PC-9 (cell line): ENCODE measurements around the gene GPATCH2L. TPM values are rescaled to one million over a fixed set of nuclear protein-coding genes. Genes with fewer than 3 reads are reported as not detected.

ENCODE experiments used
- BruUV-seq: library from RNA; stranded (reverse); fragments of 400-500 nt; replicated peaks from 2 replicates; lab custom pipeline; 2021; lab: Mats Ljungman, UMichigan
- CTCF ChIA-PET: fragments of 300-600 bp; sonication (Branson Sonifier 250); formaldehyde crosslinking; loops from one replicate; lab custom pipeline; 2022; ENCODE audit warnings: antibody characterized with exemption; lab: Charles Lee
- POLR2A ChIA-PET: fragments of 300-600 bp; sonication (Branson Sonifier 250); formaldehyde crosslinking; loops from one replicate; lab custom pipeline; 2022; ENCODE audit warnings: antibody characterized with exemption; ENCODE audit not compliant: unreplicated experiment; lab: Charles Lee
- DNase-seq, 2 experiments: peaks; one replicate each; pipeline versions ENCODE4 v3.0.0 to v3.0.0-alpha.2; 2015 to 2022; ENCODE audit warnings: mixed read lengths in 1 of 2
- H2AFZ ChIP-seq: fragments of 200-600 bp; sonication (generic); 2 replicates; pipeline ENCODE4 v1.8.1; 2017; ENCODE audit warnings: antibody characterized with exemption
- H3F3A ChIP-seq: fragments of 200-600 bp; sonication (generic); 2 replicates; pipeline ENCODE4 v1.8.1; 2017; ENCODE audit warnings: antibody characterized with exemption, mild to moderate bottlenecking, low read depth; ENCODE audit not compliant: insufficient read depth
- H3K27ac ChIP-seq: fragments of 200-600 bp; sonication (generic); 2 replicates; pipeline ENCODE4 v1.6.1; 2016; ENCODE audit warnings: mixed run types
- H3K27me3 ChIP-seq: fragments of 200-600 bp; sonication (generic); 2 replicates; pipeline ENCODE4 v1.6.1; 2016; ENCODE audit warnings: low read depth, mixed run types; ENCODE audit not compliant: insufficient read depth
- H3K36me3 ChIP-seq: fragments of 200-600 bp; sonication (generic); 2 replicates; pipeline ENCODE4 v1.6.1; 2016; ENCODE audit warnings: low read depth, mixed run types
- H3K4me1 ChIP-seq: fragments of 200-600 bp; sonication (generic); replicated peaks from 2 replicates; pipeline ENCODE4 v1.6.1; 2016; ENCODE audit warnings: mixed run types; ENCODE audit not compliant: insufficient read depth
- H3K4me2 ChIP-seq: fragments of 200-600 bp; sonication (generic); 2 replicates; pipeline ENCODE4 v1.6.1; 2017; ENCODE audit warnings: mixed run types
- H3K4me3 ChIP-seq: fragments of 200-600 bp; sonication (generic); 2 replicates; pipeline ENCODE4 v1.6.1; 2016; ENCODE audit warnings: mixed run types
- H3K79me2 ChIP-seq: fragments of 200-600 bp; sonication (generic); 2 replicates; pipeline ENCODE4 v1.6.1; 2017; ENCODE audit warnings: low read depth, mixed run types
- H3K9me2 ChIP-seq: fragments of 200-600 bp; sonication (generic); 2 replicates; pipeline ENCODE4 v1.8.1; 2017; ENCODE audit warnings: mild to moderate bottlenecking; ENCODE audit not compliant: insufficient read depth
- H3K9me3 ChIP-seq: fragments of 200-600 bp; sonication (generic); 2 replicates; pipeline ENCODE4 v1.8.1; 2016; ENCODE audit warnings: low read depth; ENCODE audit not compliant: insufficient read depth
- H4K20me1 ChIP-seq: fragments of 200-600 bp; sonication (generic); 2 replicates; pipeline ENCODE4 v1.8.1; 2017; ENCODE audit not compliant: insufficient read depth
- CTCF ChIP-seq: fragments of 200-600 bp; sonication (generic); conservative IDR thresholded peaks from 2 replicates; pipeline ENCODE4 v1.6.1; 2017; ENCODE audit warnings: mixed run types, antibody characterized with exemption, mild to moderate bottlenecking, moderate library complexity
- EZH2 ChIP-seq: fragments of 200-600 bp; sonication (generic); IDR thresholded peaks from 2 replicates; pipeline ENCODE4 v1.8.0; 2017; ENCODE audit warnings: antibody characterized with exemption, low read depth
- intact Hi-C: fragments of 100-400 bp; cut with micrococcal nuclease; formaldehyde crosslinking; loops from one replicate; pipeline ENCODE4 v1.10.0; 2022; ENCODE audit not compliant: unreplicated experiment
- total RNA-seq: library from RNA; stranded (reverse); gene quantifications from 2 replicates; pipeline ENCODE4 v1.2.3, GENCODE V29; 2021

Gene GPATCH2L
- total RNA-seq, 1 experiment from 2014 or later: 124 TPM

- H3K4me3 ChIP-seq: no peak overlapping the region
- H3K9me3 ChIP-seq: no peaks in the 10 kb centered on the region
- POLR2A ChIA-PET: interaction anchor here (0.5 kb wide), 1 partner anchor 1206 kb away, joined by 12 read pairs; no protein-coding TSS in a partner anchor
- H3K79me2 ChIP-seq: no peaks in the 10 kb centered on the region
- no peak for TF ChIP-seq EZH2
- TF ChIP-seq CTCF: no peak
- H3K4me2 ChIP-seq: no peak overlapping the region
- CTCF ChIA-PET: no interaction called here
- H3F3A ChIP-seq: no peaks in the 10 kb centered on the region
- H2AFZ ChIP-seq: no peak overlapping the region
- no peaks in the 10 kb centered on the region for H3K4me1 ChIP-seq
- H3K36me3 ChIP-seq: no peaks in the 10 kb centered on the region
- no TSS peak for BruUV-seq
- no peaks in the 10 kb centered on the region for H3K9me2 ChIP-seq
- H3K27me3 ChIP-seq: peaks cover 36% of the 10 kb centered on the region; the same call in 1 of the 2 replicates
- intact Hi-C loops: no loop called here
- no peak for DNase-seq
- H4K20me1 ChIP-seq: no peaks in the 10 kb centered on the region
- H3K27ac ChIP-seq: no peak overlapping the region
Observed at GRCh38 chr14:76235628-76236027, 83.9 kb downstream of the GPATCH2L start.

GRCh38 chr14:76236172-76237130 lies 84.7 kb downstream of the GPATCH2L start:
- Histone ChIP-seq H3K36me3 (no peaks in the 10 kb centered on the region), H3K27me3 (peaks cover 41% of the 10 kb centered on the region), H3K9me2 (no peaks in the 10 kb centered on the region), H3K27ac (no peak overlapping the region), H4K20me1 (no peaks in the 10 kb centered on the region), H3K4me2 (no peak overlapping the region), H2AFZ (no peak overlapping the region), H3F3A (no peaks in the 10 kb centered on the region), H3K4me1 (no peaks in the 10 kb centered on the region), H3K79me2 (no peaks in the 10 kb centered on the region), H3K4me3 (no peak overlapping the region), H3K9me3 (no peaks in the 10 kb centered on the region)
- TF ChIP-seq CTCF (no peak), EZH2 (no peak)
- ChIA-PET CTCF (no interaction called here), POLR2A (no interaction called here)
- no peak for DNase-seq
- intact Hi-C loops: no loop called here
- no TSS peak for BruUV-seq

GRCh38 chr14:76237349-76237990 lies 85.7 kb downstream of the GPATCH2L start:
- ChIA-PET CTCF (no interaction called here), POLR2A (no interaction called here)
- TF ChIP-seq EZH2: no peak
- no peak for TF ChIP-seq CTCF
- intact Hi-C loops: no loop called here
- BruUV-seq: no TSS peak
- no peaks in the 10 kb centered on the region for H3K9me2 ChIP-seq
- H3K4me1 ChIP-seq: no peaks in the 10 kb centered on the region
- H3K27ac ChIP-seq: no peak overlapping the region
- no peak overlapping the region for H2AFZ ChIP-seq
- H3F3A ChIP-seq: no peaks in the 10 kb centered on the region
- H3K9me3 ChIP-seq: no peaks in the 10 kb centered on the region
- no peaks in the 10 kb centered on the region for H3K79me2 ChIP-seq
- H3K4me3 ChIP-seq: no peak overlapping the region
- no peaks in the 10 kb centered on the region for H3K36me3 ChIP-seq
- peaks cover 41% of the 10 kb centered on the region for H3K27me3 ChIP-seq
- H4K20me1 ChIP-seq: no peaks in the 10 kb centered on the region
- no peak for DNase-seq
- no peak overlapping the region for H3K4me2 ChIP-seq
